Endothelial cell of umbilical vein (primary cell): ENCODE results near the gene ZNF804A. TPM values are rescaled to one million over a fixed set of nuclear protein-coding genes. Genes with fewer than 3 reads are reported as not detected.

Experiments
- BruUV-seq: library from RNA; stranded (reverse); fragments of 400-500 nt; replicated peaks from 2 replicates; lab custom pipeline; 2021; lab: Mats Ljungman, UMichigan
- CTCF ChIA-PET: fragments of 300-600, 350-600 bp; sonication (Branson Sonifier 250); formaldehyde crosslinking; loops from one replicate; lab custom pipeline; 2021; ENCODE audit warnings: antibody characterized with exemption, inconsistent platforms; lab: Charles Lee
- POLR2A ChIA-PET: fragments of 300-600, 350-600 bp; sonication (Branson Sonifier 250); formaldehyde crosslinking; loops from one replicate; lab custom pipeline; 2021; ENCODE audit warnings: antibody characterized with exemption, inconsistent platforms; lab: Charles Lee
- DNase-seq: peaks from one replicate; pipeline ENCODE4 v3.0.0-alpha.2; 2011; ENCODE audit warnings: low read depth, low spot score
- FAIRE-seq: peaks from 2 replicates; lab custom pipeline; 2011; peaks lifted over from hg19 to GRCh38; lab: Jason Lieb, UNC
- H2AFZ ChIP-seq: 2 replicates; pipeline ENCODE4 v1.6.0; 2012; ENCODE audit warnings: low read depth, low read length, control low read depth, inconsistent platforms
- H3K27ac ChIP-seq: 2 replicates; pipeline ENCODE4 v1.5.1; 2011; ENCODE audit warnings: low read depth, mild to moderate bottlenecking, control low read depth, low read length, moderate library complexity; ENCODE audit not compliant: insufficient read depth
- H3K27me3 ChIP-seq, 2 experiments: 2 replicates each; pipeline versions ENCODE4 v1.6.0 to v1.6.1; 2011; ENCODE audit warnings: low read length in 2 of 2, mixed read lengths in 1 of 2; ENCODE audit not compliant: control insufficient read depth in 2 of 2, insufficient read depth in 2 of 2
- H3K36me3 ChIP-seq, 2 experiments: 2 replicates in 1 of 2; 3 replicates in 1 of 2; pipeline ENCODE4 v1.5.1; 2011; ENCODE audit warnings: low read length in 2 of 2, mild to moderate bottlenecking in 1 of 2, moderate library complexity in 1 of 2; ENCODE audit not compliant: control insufficient read depth in 2 of 2, insufficient read depth in 2 of 2; ENCODE audit errors: extremely low read depth in 1 of 2
- H3K4me1 ChIP-seq: 3 replicates; pipeline ENCODE4 v1.5.1; 2011; ENCODE audit warnings: mild to moderate bottlenecking, low read length; ENCODE audit not compliant: control insufficient read depth, insufficient read depth; ENCODE audit errors: extremely low read depth
- H3K4me2 ChIP-seq: 2 replicates; pipeline ENCODE4 v1.6.1; 2011; ENCODE audit warnings: low read length, control low read depth, mixed read lengths; ENCODE audit not compliant: insufficient read depth
- H3K4me3 ChIP-seq, 3 experiments: fragments of 200-600 bp in 1 of 3; sonication (generic), shearing (Covaris generic) in 1 of 3; replicated peaks in 1 of 3; 2 replicates each; pipeline ENCODE4 v1.5.1; 2011 to 2016; ENCODE audit warnings: control low read depth in 3 of 3, low read length in 3 of 3, mild to moderate bottlenecking in 2 of 3, inconsistent platforms in 1 of 3, low read depth in 1 of 3, moderate library complexity in 1 of 3; ENCODE audit not compliant: insufficient read depth in 1 of 3
- H3K79me2 ChIP-seq: 2 replicates; pipeline ENCODE4 v1.6.0; 2012; ENCODE audit warnings: low read length, inconsistent platforms; ENCODE audit not compliant: control insufficient read depth, insufficient read depth
- H3K9ac ChIP-seq: replicated peaks from 2 replicates; pipeline ENCODE3; 2011; ENCODE audit warnings: low read length, control low read depth; ENCODE audit not compliant: insufficient read depth; ENCODE audit errors: extremely low read depth
- H3K9me1 ChIP-seq: replicated peaks from 3 replicates; pipeline ENCODE4 v1.6.0; 2011; ENCODE audit warnings: mild to moderate bottlenecking, low read length; ENCODE audit not compliant: control insufficient read depth, insufficient read depth; ENCODE audit errors: extremely low read depth
- H3K9me3 ChIP-seq: replicated peaks from 2 replicates; pipeline ENCODE4 v1.5.1; 2012; ENCODE audit warnings: low read length, inconsistent platforms; ENCODE audit not compliant: control insufficient read depth, insufficient read depth
- H4K20me1 ChIP-seq: replicated peaks from 2 replicates; pipeline ENCODE3; 2011; ENCODE audit warnings: mild to moderate bottlenecking, low read length; ENCODE audit not compliant: control insufficient read depth, insufficient read depth; ENCODE audit errors: extremely low read depth
- CTCF ChIP-seq, 2 donors: IDR thresholded peaks; 1 replicate in 1 of 2; 2 replicates in 1 of 2; pipeline ENCODE4 v1.5.1; 2011; ENCODE audit warnings: low read length in 2 of 2, mild to moderate bottlenecking in 2 of 2, moderate library complexity in 2 of 2, control low read depth in 1 of 2, inconsistent platforms in 1 of 2, low read depth in 1 of 2; ENCODE audit not compliant: insufficient read depth in 1 of 2; ENCODE audit errors: extremely low read depth in 1 of 2
- EZH2 ChIP-seq: IDR thresholded peaks from 2 replicates; pipeline ENCODE4 v1.6.1; 2012; ENCODE audit warnings: borderline replicate concordance, low read depth, mild to moderate bottlenecking, moderate library complexity, low read length, inconsistent platforms; ENCODE audit not compliant: severe bottlenecking
- FOS ChIP-seq: IDR thresholded peaks from 2 replicates; pipeline ENCODE4 v1.6.1; 2011; ENCODE audit warnings: mild to moderate bottlenecking, low read length, moderate library complexity, borderline replicate concordance; ENCODE audit not compliant: insufficient read depth
- GATA2 ChIP-seq: IDR thresholded peaks from 2 replicates; pipeline ENCODE4 v1.7.0; 2011; ENCODE audit warnings: low read depth, mild to moderate bottlenecking, moderate library complexity, mixed read lengths, low read length; ENCODE audit not compliant: insufficient read length, insufficient read depth
- JUN ChIP-seq: IDR thresholded peaks from 2 replicates; pipeline ENCODE4 v1.6.1; 2011; ENCODE audit warnings: borderline replicate concordance, low read depth; ENCODE audit not compliant: insufficient read length, insufficient read depth
- MAX ChIP-seq: IDR thresholded peaks from 2 replicates; pipeline ENCODE4 v1.6.1; 2011; ENCODE audit not compliant: insufficient read depth, insufficient read length
- MYC ChIP-seq: IDR thresholded peaks from one replicate; pipeline ENCODE4 v1.6.1; 2011; ENCODE audit warnings: mild to moderate bottlenecking, low read depth, low read length
- POLR2A ChIP-seq: IDR thresholded peaks from 2 replicates; pipeline ENCODE4 v1.6.1; 2012; ENCODE audit warnings: low read depth, mild to moderate bottlenecking, control low read depth, low read length
- POLR2AphosphoS5 ChIP-seq: IDR thresholded peaks from 2 replicates; pipeline ENCODE4 v1.6.1; 2012; ENCODE audit warnings: low read depth, mild to moderate bottlenecking, control low read depth, low read length, moderate library complexity; ENCODE audit not compliant: insufficient read depth
- dilution Hi-C: fragments of 300-500 bp; cut with MboI; formaldehyde crosslinking; loops from one replicate; pipeline ENCODE4 v1.15.0; 2019; ENCODE audit warnings: low sequenced_read_pairs; ENCODE audit not compliant: extremely low pct_ligation_motif_present
- intact Hi-C: fragments of 100-400 bp; cut with micrococcal nuclease; formaldehyde crosslinking; loops from one replicate; pipeline ENCODE4 v1.10.0; 2022
- polyA plus RNA-seq, 4 experiments: library from polyadenylated mRNA; depleted of rRNA in 3 of 4; stranded (reverse) in 3 of 4; unstranded in 1 of 4; fragments of >200 nt; gene quantifications; 2 replicates each; pipeline versions ENCODE4 v1.2.1 to v1.2.3, GENCODE V29; 2011 to 2012; ENCODE audit warnings: missing spikeins in 1 of 4
- total RNA-seq: library from RNA; stranded (reverse); gene quantifications from 2 replicates; pipeline ENCODE4 v1.2.3, GENCODE V29; 2021

ZNF804A gene
- total and polyA plus RNA-seq, 2 donors (not counting 3 experiments of a cell fraction or from before 2014, with no cell fraction given), result 0.22 TPM; not detected in 1

- ChIA-PET CTCF (interaction anchor here (1.2 to 1.4 kb wide), 2 partner anchors 15 to 107 kb away, joined by 5 read pairs; no protein-coding TSS in a partner anchor), POLR2A (no interaction called here)
Measured at GRCh38 chr2:184890311-184890710, 292.0 kb downstream of the ZNF804A start.

More at GRCh38 chr2:184890311-184890710, 292.0 kb downstream of the ZNF804A start:
- dilution Hi-C loops (no loop called here), intact Hi-C loops (no loop called here)
- no peak overlapping the region for H2AFZ ChIP-seq
- no peaks in the 10 kb centered on the region for H3K36me3 ChIP-seq
- H3K4me3 ChIP-seq, result no peak overlapping the region
- FAIRE-seq, result no peak
- H3K9me1 ChIP-seq, result no peaks in the 10 kb centered on the region
- no peak overlapping the region for H3K27ac ChIP-seq
- H3K4me1 ChIP-seq, result no peaks in the 10 kb centered on the region
- no peak overlapping the region for H3K9ac ChIP-seq
- H3K9me3 ChIP-seq, result no peaks in the 10 kb centered on the region
- no TSS peak for BruUV-seq
- H4K20me1 ChIP-seq, result no peaks in the 10 kb centered on the region
- H3K4me2 ChIP-seq, result no peak overlapping the region
- no peaks in the 10 kb centered on the region for H3K27me3 ChIP-seq
- no peaks in the 10 kb centered on the region for H3K79me2 ChIP-seq
- no peak for DNase-seq
- TF ChIP-seq FOS (no peak), EZH2 (no peak), CTCF (IDR thresholded peaks at IDR 0.05; ENCODE audit: extremely low read depth in 1 of 2, insufficient read depth in 1 of 2, low read depth in 1 of 2, low read length in 2 of 2) (no peak), POLR2A (no peak), POLR2AphosphoS5 (no peak), JUN (no peak), GATA2 (no peak), MYC (no peak), MAX (no peak)
